Body of pancreas (tissue), 4 donors: Measurements from ENCODE around the gene NFATC2. TPM values are rescaled to one million over a fixed set of nuclear protein-coding genes. Genes with fewer than 3 reads are reported as not detected.
A peak's percentile ranks its signal among the peaks of the same experiment; 100 is the strongest.

Source experiments
- ATAC-seq: fragments of 150-250 bp; one replicate; pipeline ENCODE4 v1.9.1; 2016
- DNase-seq, 4 donors: peaks; one replicate each; pipeline ENCODE4 v3.0.0-alpha.2; 2019
- H3K27ac ChIP-seq, 4 donors: fragments of 200-600 bp; sonication (generic); 1 replicate in 3 of 4; 2 replicates in 1 of 4; pipeline versions ENCODE4 v1.5.1 to v1.6.1; 2016 to 2019; ENCODE audit warnings: mild to moderate bottlenecking in 1 of 4, mixed read lengths in 1 of 4, moderate library complexity in 1 of 4
- H3K27me3 ChIP-seq, 2 donors: fragments of 200-600 bp; sonication (generic); one replicate each; pipeline ENCODE4 v1.6.0; 2016; ENCODE audit warnings: mild to moderate bottlenecking in 1 of 2
- H3K36me3 ChIP-seq, 2 donors: fragments of 200-600 bp; sonication (generic); replicated peaks in 1 of 2; 2 replicates each; pipeline ENCODE4 v1.5.1; 2016; ENCODE audit warnings: low read depth in 2 of 2; ENCODE audit not compliant: insufficient read depth in 1 of 2
- H3K4me1 ChIP-seq: fragments of 200-600 bp; sonication (generic); one replicate; pipeline ENCODE4 v1.6.0; 2016
- H3K4me3 ChIP-seq, 2 donors: fragments of 200-600 bp; sonication (generic); 1 replicate in 1 of 2; 2 replicates in 1 of 2; pipeline ENCODE4 v1.5.1; 2016 to 2019
- H3K9me3 ChIP-seq, 3 donors: fragments of 200-600 bp; sonication (generic); 1 replicate in 2 of 3; 2 replicates in 1 of 3; pipeline ENCODE4 v1.5.1; 2016
- POLR2A ChIP-seq, 3 donors: fragments of 450-650 bp; IDR thresholded peaks; one replicate each; pipeline ENCODE4 v1.6.1; 2016; ENCODE audit warnings: antibody characterized with exemption in 3 of 3, mild to moderate bottlenecking in 2 of 3
- WGBS, 2 donors: methylation state at CpG; one replicate each; pipeline ENCODE4 v1.1.5; 2017; 5-methylcytosine and 5-hydroxymethylcytosine counted together
- intact Hi-C: fragments of 100-400 bp; cut with DNase I; formaldehyde crosslinking; loops from one replicate; pipeline ENCODE4 v1.15.1; 2023
- total RNA-seq, 2 donors: library from RNA; depleted of rRNA; stranded (reverse); fragments of >200 nt; gene quantifications; one replicate each; pipeline ENCODE4 v1.1.0, GENCODE V29; 2016
- TF ChIP-seq, protein P1 (sequence below), 7 experiments: fragments of 450-650 bp in 4 of 7; fragments of 200-600 bp in 3 of 7; sonication (generic) in 3 of 7; IDR thresholded peaks; one replicate each; pipeline ENCODE4 v1.5.1; 2016 to 2019; ENCODE audit warnings: antibody characterized with exemption in 7 of 7

Gene NFATC2
- total RNA-seq, 2 donors from 2014 or later: 4.9 to 7.6 TPM

DNA sequence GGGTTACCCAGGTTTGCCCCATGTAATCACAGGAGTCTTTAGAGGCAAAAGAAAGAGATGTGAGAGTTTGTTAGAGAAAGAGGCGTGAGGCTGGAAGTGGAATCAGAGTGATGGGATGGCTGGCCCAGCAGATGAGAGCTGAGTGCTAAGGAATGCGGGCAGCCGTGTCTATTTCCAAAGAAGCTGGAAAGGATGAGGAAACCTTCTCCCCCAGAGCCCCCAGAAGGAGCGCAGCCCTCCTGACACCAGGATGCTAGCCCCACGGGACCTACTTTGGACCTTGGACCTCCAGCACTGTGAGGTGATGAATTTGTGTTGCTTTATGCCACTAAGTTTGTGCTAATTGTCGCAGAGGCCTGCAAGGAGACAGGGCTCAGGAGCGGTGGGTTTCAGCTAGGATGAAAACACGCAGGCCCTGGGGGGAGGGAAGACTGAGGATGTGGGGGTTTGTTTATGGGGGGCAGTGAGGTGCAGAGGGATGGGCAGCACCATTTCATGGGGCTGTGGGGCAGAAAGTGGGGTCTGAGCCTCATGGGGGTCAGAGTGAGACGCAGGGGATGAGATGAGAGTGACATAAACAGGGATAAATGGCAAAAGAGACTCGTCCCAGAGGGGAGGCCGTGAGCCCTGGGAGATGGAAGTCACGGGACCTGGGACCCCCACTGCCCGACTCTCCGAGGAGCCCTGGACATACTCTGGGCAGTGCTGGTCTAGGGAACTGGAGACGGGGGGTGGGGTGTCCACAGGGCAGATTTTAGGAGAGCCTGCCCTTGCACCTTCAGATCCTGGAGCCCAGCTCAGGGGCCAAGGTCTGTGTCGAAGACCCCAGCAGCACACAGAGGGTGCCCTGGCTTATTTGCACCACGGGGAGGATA, 160.2 kb downstream of the NFATC2 start:
- H3K27me3 ChIP-seq: no peaks in the 10 kb centered on the region
- no peaks in the 10 kb centered on the region for H3K36me3 ChIP-seq
- H3K4me1 ChIP-seq: peaks cover 20% of the 10 kb centered on the region
- no peak for TF ChIP-seq POLR2A (IDR thresholded peaks at IDR 0.05)
- TF ChIP-seq, protein P1, sequence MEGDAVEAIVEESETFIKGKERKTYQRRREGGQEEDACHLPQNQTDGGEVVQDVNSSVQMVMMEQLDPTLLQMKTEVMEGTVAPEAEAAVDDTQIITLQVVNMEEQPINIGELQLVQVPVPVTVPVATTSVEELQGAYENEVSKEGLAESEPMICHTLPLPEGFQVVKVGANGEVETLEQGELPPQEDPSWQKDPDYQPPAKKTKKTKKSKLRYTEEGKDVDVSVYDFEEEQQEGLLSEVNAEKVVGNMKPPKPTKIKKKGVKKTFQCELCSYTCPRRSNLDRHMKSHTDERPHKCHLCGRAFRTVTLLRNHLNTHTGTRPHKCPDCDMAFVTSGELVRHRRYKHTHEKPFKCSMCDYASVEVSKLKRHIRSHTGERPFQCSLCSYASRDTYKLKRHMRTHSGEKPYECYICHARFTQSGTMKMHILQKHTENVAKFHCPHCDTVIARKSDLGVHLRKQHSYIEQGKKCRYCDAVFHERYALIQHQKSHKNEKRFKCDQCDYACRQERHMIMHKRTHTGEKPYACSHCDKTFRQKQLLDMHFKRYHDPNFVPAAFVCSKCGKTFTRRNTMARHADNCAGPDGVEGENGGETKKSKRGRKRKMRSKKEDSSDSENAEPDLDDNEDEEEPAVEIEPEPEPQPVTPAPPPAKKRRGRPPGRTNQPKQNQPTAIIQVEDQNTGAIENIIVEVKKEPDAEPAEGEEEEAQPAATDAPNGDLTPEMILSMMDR (IDR thresholded peaks at IDR 0.05): no peak
- peak overlapping the region in 1 of 4 donors; percentile 49 for H3K27ac ChIP-seq
- ATAC-seq (peak; percentile 11), DNase-seq (no peak)
- WGBS, 2 donors: 77 to 82% methylated on average over 17 of the region's 17 CpGs
- intact Hi-C loops: no loop called here
- H3K9me3 ChIP-seq: no peaks in the 10 kb centered on the region
- H3K4me3 ChIP-seq: no peak overlapping the region

DNA sequence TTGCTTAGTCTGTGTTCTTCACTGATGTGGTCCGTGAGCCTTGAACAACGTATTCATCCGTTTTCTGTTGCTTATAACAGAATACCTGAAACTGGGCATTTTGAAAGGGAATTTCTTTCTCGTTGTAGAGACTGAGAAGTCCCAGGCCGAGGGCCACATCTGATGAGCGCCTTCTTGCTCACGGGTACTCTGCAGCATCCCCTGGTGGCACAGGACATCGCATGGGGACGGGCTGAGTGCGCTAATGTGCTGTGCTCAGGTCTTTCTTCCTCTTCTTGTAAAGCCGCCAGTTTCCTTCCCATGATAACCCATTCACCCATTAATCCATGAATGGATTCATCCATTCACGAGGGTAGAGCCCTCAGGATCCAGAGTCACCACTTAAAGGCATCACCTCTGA, 161.0 kb downstream of the NFATC2 start:
- intact Hi-C loops: no loop called here
- DNase-seq: no peak
- Histone ChIP-seq H3K36me3 (no peaks in the 10 kb centered on the region), H3K27ac (no peak overlapping the region), H3K4me1 (peaks cover 16% of the 10 kb centered on the region), H3K27me3 (no peaks in the 10 kb centered on the region), H3K4me3 (no peak overlapping the region), H3K9me3 (no peaks in the 10 kb centered on the region)
- TF ChIP-seq, protein P1 (IDR thresholded peaks at IDR 0.05): no peak
- no peak for TF ChIP-seq POLR2A (IDR thresholded peaks at IDR 0.05)
- no peak for ATAC-seq
- WGBS, 2 donors: 91 to 97% methylated on average over 10 to 12 of the region's 12 CpGs

DNA sequence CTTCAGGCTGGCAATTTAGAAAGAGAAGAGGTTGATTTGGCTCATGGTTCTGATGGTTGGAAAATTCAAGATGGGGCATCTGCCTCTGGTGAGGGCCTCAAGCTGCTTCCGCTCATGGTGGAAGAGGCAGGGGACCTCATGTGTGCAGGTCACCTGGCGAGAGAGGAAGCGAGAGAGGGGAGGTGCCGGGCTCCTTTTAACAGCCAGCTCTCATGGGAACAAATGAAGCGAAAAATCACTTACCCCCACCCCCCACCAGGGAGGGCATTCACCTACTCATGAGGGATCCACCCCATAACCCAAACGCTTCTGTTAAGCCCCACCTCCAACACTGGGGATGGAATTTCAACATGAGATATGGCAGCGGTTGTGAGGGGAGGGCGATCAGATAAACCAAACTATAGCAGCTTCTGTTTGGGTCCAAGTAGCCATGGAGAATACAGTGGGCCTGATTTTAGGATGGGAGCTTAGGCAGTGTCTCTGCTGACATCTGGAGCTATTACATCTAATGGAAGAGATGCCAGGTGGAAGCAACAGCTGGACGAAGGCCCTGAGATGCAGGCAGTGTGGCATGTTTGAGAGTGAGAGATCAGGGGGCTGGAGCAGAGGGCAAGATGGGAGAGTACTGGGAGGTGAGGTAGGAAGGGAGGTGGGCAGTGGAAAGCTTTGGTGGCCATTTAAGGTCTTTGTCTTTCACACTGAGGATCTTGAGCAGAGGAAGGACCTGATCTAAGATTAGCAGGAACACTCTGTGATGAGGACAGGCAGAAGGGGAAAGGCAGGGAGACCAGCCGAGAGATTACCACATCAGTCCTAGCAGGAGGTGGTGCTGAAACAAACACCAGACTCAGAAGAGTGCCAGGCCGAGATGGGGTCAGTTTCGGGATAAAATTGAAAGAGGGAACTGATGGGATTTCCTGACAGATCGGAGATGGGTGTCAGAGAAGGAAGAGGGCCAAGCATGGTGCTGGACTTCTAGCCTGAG, 161.8 kb downstream of the NFATC2 start:
- TF ChIP-seq, protein P1 (IDR thresholded peaks at IDR 0.05): no peak
- no peak for TF ChIP-seq POLR2A (IDR thresholded peaks at IDR 0.05)
- Histone ChIP-seq H3K27me3 (no peaks in the 10 kb centered on the region), H3K4me1 (peaks cover 16% of the 10 kb centered on the region), H3K4me3 (no peak overlapping the region), H3K36me3 (no peaks in the 10 kb centered on the region), H3K9me3 (no peaks in the 10 kb centered on the region), H3K27ac (no peak overlapping the region)
- ATAC-seq: no peak
- WGBS, 2 donors: 86 to 94% methylated on average over 12 to 13 of the region's 13 CpGs
- intact Hi-C loops: no loop called here
- no peak for DNase-seq

DNA sequence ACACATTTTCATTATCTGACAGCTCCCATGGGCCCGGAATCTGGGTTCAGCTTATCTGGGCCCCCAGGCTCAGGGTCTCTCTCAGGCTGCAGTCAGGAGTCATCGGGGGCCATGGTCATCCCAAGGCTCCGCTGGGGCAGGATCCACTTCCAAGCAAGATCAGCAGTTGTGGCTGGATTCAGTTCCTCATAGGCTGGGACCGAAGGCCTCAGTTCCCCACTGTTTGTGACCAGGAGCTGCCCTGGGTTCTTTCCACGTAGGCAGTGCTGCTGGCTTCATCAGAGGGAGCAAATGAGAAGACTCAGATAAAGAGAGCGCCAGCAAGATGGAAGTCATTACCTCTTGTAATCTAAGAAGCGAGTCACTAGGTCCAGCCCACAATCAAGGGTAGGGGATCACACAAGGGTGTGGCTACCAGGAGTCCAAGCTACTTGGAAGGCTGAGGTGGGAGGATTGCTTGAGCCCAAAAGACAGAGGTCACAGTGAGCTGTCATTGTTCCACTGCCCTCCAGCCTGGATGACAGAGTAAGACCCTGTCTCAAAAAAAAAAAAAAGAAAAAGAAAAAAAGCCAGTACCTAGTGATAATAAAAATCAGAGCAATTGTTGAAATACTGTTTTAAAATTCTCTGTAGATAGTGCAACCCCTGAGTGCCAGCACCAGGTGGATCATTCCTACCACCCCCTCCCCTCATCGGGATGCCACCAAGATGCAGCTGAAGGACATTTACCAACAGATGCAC, 162.7 kb downstream of the NFATC2 start:
- no peak overlapping the region for H3K27ac ChIP-seq
- no peaks in the 10 kb centered on the region for H3K9me3 ChIP-seq
- no peak for TF ChIP-seq POLR2A (IDR thresholded peaks at IDR 0.05)
- TF ChIP-seq, protein P1 (IDR thresholded peaks at IDR 0.05): no peak
- DNase-seq (no peak), ATAC-seq (no peak)
- H3K27me3 ChIP-seq: no peaks in the 10 kb centered on the region
- H3K4me1 ChIP-seq: peaks cover 17% of the 10 kb centered on the region
- no peak overlapping the region for H3K4me3 ChIP-seq
- 88 to 95% methylated on average over 6 to 8 of the region's 8 CpGs for WGBS, 2 donors
- H3K36me3 ChIP-seq: no peaks in the 10 kb centered on the region
- intact Hi-C loops: no loop called here
